ENCODE data around the gene FAM120B.

Gene FAM120B

DNA sequence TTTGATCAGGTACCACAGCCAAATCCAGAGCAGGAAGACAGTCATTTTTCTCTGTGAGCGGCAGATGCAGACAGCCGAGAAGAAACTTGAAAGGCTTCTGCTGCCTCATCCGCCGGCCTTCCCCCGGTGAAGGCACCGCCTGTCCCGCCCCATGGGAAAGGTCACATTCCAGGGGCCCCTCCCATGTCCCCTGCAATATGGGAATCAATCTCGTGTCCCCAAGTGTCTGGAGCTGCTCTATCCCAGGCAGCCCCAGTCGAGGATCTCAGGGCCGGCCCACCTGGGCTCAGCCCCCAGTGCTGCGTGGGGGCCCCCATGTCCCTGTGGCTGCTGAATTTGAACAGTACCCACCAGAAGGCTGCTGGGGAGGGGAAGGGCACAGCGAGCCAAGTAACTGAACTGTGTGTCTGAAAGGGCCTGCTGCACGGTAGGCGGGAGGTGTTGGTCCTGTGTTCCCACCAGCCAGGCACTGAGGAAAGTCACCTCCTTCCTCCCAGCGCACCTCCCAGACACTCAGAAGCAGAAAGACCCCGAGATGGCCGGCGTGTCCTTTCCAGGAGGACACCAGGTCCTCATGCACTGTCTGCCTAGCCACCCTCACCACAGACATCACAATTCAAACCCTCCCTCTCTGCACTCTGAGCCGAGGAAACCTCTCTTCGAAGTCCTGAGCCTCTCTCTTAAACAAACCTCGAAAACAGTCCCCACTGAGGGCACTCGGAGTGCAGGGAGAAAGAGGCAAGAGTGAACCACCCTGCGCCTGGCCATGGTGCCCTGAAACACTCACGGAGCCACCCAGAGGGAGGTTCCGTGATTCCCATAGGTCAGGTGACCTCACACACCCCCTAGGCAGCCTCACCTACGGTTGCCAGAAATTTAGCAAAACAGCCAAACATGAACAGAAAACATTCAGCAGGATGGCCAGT, 147.3 kb downstream of the FAM120B start:
- Histone ChIP-seq H3K36me3 (ENCODE audit: control insufficient read depth, insufficient read depth, low read length) (no peaks in the 10 kb centered on the region), H3K4me3 (ENCODE audit: low read length) (no peak overlapping the region), H3K9ac (ENCODE audit: low read length) (no peak overlapping the region)

GRCh38 chr6:170454512-170455285, 148.1 kb downstream of the FAM120B start:
- H3K36me3 ChIP-seq (ENCODE audit: control insufficient read depth, insufficient read depth, low read length), result no peaks in the 10 kb centered on the region
- H3K4me1 ChIP-seq (ENCODE audit: control insufficient read depth, insufficient read depth, low read length), result no peaks in the 10 kb centered on the region
- H3K9ac ChIP-seq (ENCODE audit: low read length), result no peak overlapping the region
- no peaks in the 10 kb centered on the region for H3K27me3 ChIP-seq (ENCODE audit: control insufficient read depth, insufficient read depth, low read length)
- H3K4me3 ChIP-seq (ENCODE audit: low read length), result no peak overlapping the region
- H3K27ac ChIP-seq (ENCODE audit: low read depth, low read length), result no peak overlapping the region

More for the DNA sequence above, 147.3 kb downstream of the FAM120B start:
- H3K27me3 ChIP-seq (ENCODE audit: control insufficient read depth, insufficient read depth, low read length), result no peaks in the 10 kb centered on the region
- no peaks in the 10 kb centered on the region for H3K4me1 ChIP-seq (ENCODE audit: control insufficient read depth, insufficient read depth, low read length)
- H3K27ac ChIP-seq (ENCODE audit: low read depth, low read length), result no peak overlapping the region

GRCh38 chr6:170455335-170455979, 148.9 kb downstream of the FAM120B start:
- Histone ChIP-seq H3K4me1 (ENCODE audit: control insufficient read depth, insufficient read depth, low read length) (no peaks in the 10 kb centered on the region), H3K9ac (ENCODE audit: low read length) (no peak overlapping the region), H3K27me3 (ENCODE audit: control insufficient read depth, insufficient read depth, low read length) (no peaks in the 10 kb centered on the region), H3K4me3 (ENCODE audit: low read length) (no peak overlapping the region), H3K27ac (ENCODE audit: low read depth, low read length) (no peak overlapping the region), H3K36me3 (ENCODE audit: control insufficient read depth, insufficient read depth, low read length) (no peaks in the 10 kb centered on the region)

DNA sequence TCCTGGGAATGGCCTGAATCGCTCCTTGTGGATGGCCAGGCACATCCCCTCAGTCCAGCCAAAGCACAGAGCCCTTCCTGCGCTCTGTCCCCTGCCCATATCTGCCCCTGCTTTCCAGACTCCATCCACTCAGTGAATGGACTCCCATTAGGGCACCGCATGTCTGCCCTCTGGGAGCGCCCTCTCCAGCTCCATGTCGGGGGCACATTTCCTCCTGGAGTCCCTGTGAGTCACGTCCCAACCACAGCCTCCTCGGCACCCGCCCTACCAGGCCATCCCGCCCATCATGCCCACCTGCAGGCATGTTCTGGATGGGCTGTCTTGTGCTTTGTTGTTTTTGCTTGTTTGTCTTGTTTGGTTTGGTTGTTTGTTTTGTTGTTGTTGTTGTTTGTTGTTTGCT, 149.8 kb downstream of the FAM120B start:
- no peak overlapping the region for H3K9ac ChIP-seq (ENCODE audit: low read length)
- H3K27ac ChIP-seq (ENCODE audit: low read depth, low read length), result no peak overlapping the region
- H3K27me3 ChIP-seq (ENCODE audit: control insufficient read depth, insufficient read depth, low read length), result no peaks in the 10 kb centered on the region
- H3K4me1 ChIP-seq (ENCODE audit: control insufficient read depth, insufficient read depth, low read length), result no peaks in the 10 kb centered on the region
- no peak overlapping the region for H3K4me3 ChIP-seq (ENCODE audit: low read length)
- H3K36me3 ChIP-seq (ENCODE audit: control insufficient read depth, insufficient read depth, low read length), result no peaks in the 10 kb centered on the region
